T-helper 17 cell (primary cell): ENCODE measurements around the gene TIMM44. TPM values are rescaled to one million over a fixed set of nuclear protein-coding genes. Genes with fewer than 3 reads are reported as not detected.

Experiments used
- ATAC-seq: fragments of 150-1000 bp; cut with Tn5 transposase; 2 replicates; pipeline ENCODE4 v1.10.0; 2021; ENCODE audit warnings: mild to moderate bottlenecking, moderate library complexity
- DNase-seq, 3 donors: peaks; one replicate each; pipeline versions ENCODE4 v3.0.0 to v3.0.0-alpha.2; 2020 to 2021
- H3K9me3 ChIP-seq: one replicate; pipeline ENCODE4 v1.7.0; 2013; ENCODE audit warnings: low read length, mild to moderate bottlenecking; ENCODE audit not compliant: control insufficient read depth, poor library complexity, severe bottlenecking
- H3K27ac Mint-ChIP-seq: one replicate; pipeline ENCODE4 v1.8.0; 2022; ENCODE audit warnings: mild to moderate bottlenecking, moderate library complexity, mixed read lengths
- H3K27me3 Mint-ChIP-seq: one replicate; pipeline ENCODE4 v1.8.0; 2022; ENCODE audit warnings: mixed read lengths
- H3K36me3 Mint-ChIP-seq: one replicate; pipeline ENCODE4 v1.8.0; 2022; ENCODE audit warnings: low read depth, mixed read lengths
- H3K4me1 Mint-ChIP-seq: one replicate; pipeline ENCODE4 v1.8.0; 2022; ENCODE audit warnings: mild to moderate bottlenecking, mixed read lengths
- H3K4me3 Mint-ChIP-seq: one replicate; pipeline ENCODE4 v1.8.0; 2022; ENCODE audit warnings: mild to moderate bottlenecking, moderate library complexity, mixed read lengths
- total RNA-seq, 4 donors: library from RNA in 2 of 4; stranded (reverse) in 2 of 4; gene quantifications; one replicate each; pipeline ENCODE4 v1.2.3 and lab custom pipeline; 2022 to 2026

Gene TIMM44
- total RNA-seq, 2 donors from 2014 or later, result 89.5 to 93.1 TPM

DNA sequence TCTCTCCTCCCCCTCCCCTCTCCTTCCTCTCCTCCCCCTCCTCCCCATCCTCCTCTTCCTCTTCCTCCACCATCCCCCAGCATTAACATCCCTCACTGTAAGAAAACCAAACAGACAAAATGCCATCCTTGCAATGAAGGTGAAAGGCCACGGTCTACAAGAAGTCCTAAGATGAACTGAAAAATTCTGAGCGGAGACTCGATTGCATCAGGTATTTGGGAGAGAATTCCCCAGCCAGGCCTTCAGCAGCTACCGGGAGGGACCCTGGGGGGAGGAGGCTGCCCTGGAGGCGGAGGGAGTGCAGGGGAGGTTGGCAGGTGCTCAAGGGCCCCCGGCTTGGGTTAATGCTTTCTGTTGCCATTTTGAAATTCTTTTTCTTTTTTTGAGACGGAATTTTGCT is 10.1 kb upstream of the TIMM44 start:
- H3K27ac Mint-ChIP-seq, result no peak overlapping the region
- no peak overlapping the region for H3K4me3 Mint-ChIP-seq
- no peaks in the 10 kb centered on the region for H3K9me3 ChIP-seq
- H3K4me1 Mint-ChIP-seq, result peaks cover 6% of the 10 kb centered on the region
- H3K36me3 Mint-ChIP-seq, result no peaks in the 10 kb centered on the region
- H3K27me3 Mint-ChIP-seq, result no peaks in the 10 kb centered on the region
- DNase-seq (no peak), ATAC-seq (no peak)

DNA sequence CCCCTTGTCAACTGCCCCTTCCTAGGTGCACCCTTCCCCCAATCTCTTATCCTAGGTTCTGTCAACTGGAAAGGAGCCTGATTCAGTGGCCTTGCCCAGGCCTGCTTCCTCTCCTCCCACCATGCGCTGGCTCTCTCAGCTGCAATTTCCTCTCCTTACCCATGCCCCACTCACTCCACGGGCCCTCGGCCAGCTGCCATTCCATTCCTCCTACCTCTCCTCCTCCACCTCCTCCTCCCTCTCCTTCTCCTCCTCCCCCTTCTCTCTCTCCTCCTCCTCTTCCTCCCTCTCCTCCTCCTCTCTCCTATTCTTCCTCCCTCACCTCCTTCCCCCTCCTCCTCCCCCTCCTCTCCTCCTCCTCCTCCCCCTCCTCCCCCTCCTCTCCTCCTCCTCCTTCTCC is 9.6 kb upstream of the TIMM44 start:
- no peak for DNase-seq
- no peak overlapping the region for H3K27ac Mint-ChIP-seq
- no peaks in the 10 kb centered on the region for H3K27me3 Mint-ChIP-seq
- peaks cover 6% of the 10 kb centered on the region for H3K4me1 Mint-ChIP-seq
- no peaks in the 10 kb centered on the region for H3K9me3 ChIP-seq
- ATAC-seq, result no peak
- no peak overlapping the region for H3K4me3 Mint-ChIP-seq
- H3K36me3 Mint-ChIP-seq, result no peaks in the 10 kb centered on the region

GRCh38 chr19:7947939-7948338 is 4.5 kb upstream of the TIMM44 start:
- H3K27me3 Mint-ChIP-seq, result no peaks in the 10 kb centered on the region
- no peaks in the 10 kb centered on the region for H3K36me3 Mint-ChIP-seq
- DNase-seq (no peak), ATAC-seq (no peak)
- no peak overlapping the region for H3K27ac Mint-ChIP-seq
- peaks cover 15% of the 10 kb centered on the region for H3K4me1 Mint-ChIP-seq
- no peak overlapping the region for H3K4me3 Mint-ChIP-seq
- H3K9me3 ChIP-seq, result no peaks in the 10 kb centered on the region

GRCh38 chr19:7944177-7944761 is 803 bp upstream of the TIMM44 start:
- no peaks in the 10 kb centered on the region for H3K9me3 ChIP-seq
- ATAC-seq, result peak; percentile 45
- no peaks in the 10 kb centered on the region for H3K27me3 Mint-ChIP-seq
- peaks cover 21% of the 10 kb centered on the region for H3K4me1 Mint-ChIP-seq
- peak overlapping the region; percentile 94 for H3K4me3 Mint-ChIP-seq
- no peaks in the 10 kb centered on the region for H3K36me3 Mint-ChIP-seq
- peak; percentile 71 to 84 (median 74) for DNase-seq
- H3K27ac Mint-ChIP-seq, result peak overlapping the region; percentile 95

DNA sequence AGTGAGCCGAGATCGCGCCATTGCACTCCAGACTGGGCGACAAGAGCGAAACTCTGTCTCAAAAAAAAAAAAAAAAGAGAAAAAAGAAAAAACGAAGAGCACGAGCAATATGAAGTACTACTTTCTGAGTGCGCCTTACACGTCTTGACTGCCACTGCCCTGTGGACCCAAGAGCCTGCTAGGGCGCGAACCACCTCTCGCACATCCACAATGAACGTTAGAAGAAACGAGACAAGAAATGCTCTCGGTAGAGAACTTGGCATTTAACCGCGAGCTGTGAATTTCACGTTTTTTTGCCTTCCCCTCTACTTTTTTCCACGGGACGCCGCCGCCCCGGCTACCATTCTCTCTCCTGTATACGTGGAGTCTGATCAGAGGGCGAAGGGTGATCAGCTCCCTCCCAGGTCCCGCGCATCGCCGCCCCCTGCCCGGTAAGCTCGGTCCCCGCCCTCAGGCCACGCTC is 454 bp downstream of the TIMM44 start:
- Mint-ChIP-seq H3K4me1 (peaks cover 24% of the 10 kb centered on the region), H3K27me3 (no peaks in the 10 kb centered on the region), H3K4me3 (peak overlapping the region; percentile 94), H3K27ac (peak overlapping the region; percentile 95), H3K36me3 (no peaks in the 10 kb centered on the region)
- DNase-seq (no peak), ATAC-seq (peak; percentile 3)
- no peaks in the 10 kb centered on the region for H3K9me3 ChIP-seq

GRCh38 chr19:7941895-7942596 is 1.4 kb downstream of the TIMM44 start:
- Mint-ChIP-seq H3K27me3 (no peaks in the 10 kb centered on the region), H3K4me1 (peaks cover 26% of the 10 kb centered on the region), H3K27ac (no peak overlapping the region), H3K4me3 (no peak overlapping the region), H3K36me3 (no peaks in the 10 kb centered on the region)
- no peak for ATAC-seq
- H3K9me3 ChIP-seq, result no peaks in the 10 kb centered on the region
- DNase-seq, result no peak

- Mint-ChIP-seq H3K4me1 (peaks cover 26% of the 10 kb centered on the region), H3K4me3 (no peak overlapping the region), H3K27me3 (no peaks in the 10 kb centered on the region), H3K27ac (no peak overlapping the region), H3K36me3 (no peaks in the 10 kb centered on the region)
- ATAC-seq, result no peak
- DNase-seq, result no peak
- no peaks in the 10 kb centered on the region for H3K9me3 ChIP-seq
Observed at GRCh38 chr19:7940841-7941240, 2.6 kb downstream of the TIMM44 start.

DNA sequence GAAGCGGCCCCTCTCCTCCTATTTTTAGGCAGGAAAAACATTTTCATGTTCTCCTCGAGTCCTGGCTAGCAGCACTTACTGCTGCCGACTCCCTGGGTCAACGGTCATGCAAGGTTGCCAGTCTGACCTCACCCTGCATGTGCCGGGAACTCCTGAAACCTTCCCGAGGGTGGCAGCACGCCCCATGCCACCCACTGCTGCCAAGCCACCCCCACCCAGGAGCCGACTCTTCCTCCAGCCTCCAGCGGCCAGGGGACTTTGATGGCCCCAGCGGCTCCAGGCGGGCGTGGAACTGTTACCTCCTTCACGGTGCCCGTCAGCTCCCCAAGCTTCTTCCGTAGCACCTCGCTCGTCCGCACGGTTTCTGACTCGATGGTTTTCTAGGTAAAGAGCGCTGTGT is 8.7 kb downstream of the TIMM44 start:
- no peaks in the 10 kb centered on the region for H3K36me3 Mint-ChIP-seq
- no peaks in the 10 kb centered on the region for H3K9me3 ChIP-seq
- H3K27me3 Mint-ChIP-seq, result no peaks in the 10 kb centered on the region
- H3K4me3 Mint-ChIP-seq, result no peak overlapping the region
- DNase-seq (no peak), ATAC-seq (no peak)
- peaks cover 5% of the 10 kb centered on the region for H3K4me1 Mint-ChIP-seq
- H3K27ac Mint-ChIP-seq, result no peak overlapping the region

GRCh38 chr19:7933828-7934725 is 9.4 kb downstream of the TIMM44 start:
- Mint-ChIP-seq H3K36me3 (no peaks in the 10 kb centered on the region), H3K27ac (no peak overlapping the region)
- DNase-seq, result no peak

DNA sequence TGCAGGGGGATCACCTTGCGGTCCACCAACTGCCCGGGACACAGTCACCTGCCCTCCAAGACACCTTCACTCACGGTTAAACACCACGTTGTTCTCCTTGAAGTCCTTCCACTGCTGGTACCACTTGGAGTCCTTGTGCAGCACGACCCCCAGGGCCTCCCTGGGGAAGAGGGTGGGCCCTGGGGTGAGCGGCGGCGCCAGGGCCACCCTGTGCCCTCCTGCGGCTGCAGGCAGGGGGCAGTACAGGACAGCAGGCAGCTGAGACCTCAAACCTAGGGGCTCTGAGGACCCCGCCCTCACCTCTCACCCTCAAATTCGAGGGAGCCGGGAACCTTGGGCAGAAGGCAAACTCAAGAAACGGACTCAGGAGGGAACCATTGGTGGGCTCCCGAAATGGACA is 10.1 kb downstream of the TIMM44 start:
- no peak overlapping the region for H3K27ac Mint-ChIP-seq
- no peaks in the 10 kb centered on the region for H3K9me3 ChIP-seq
- H3K4me3 Mint-ChIP-seq, result no peak overlapping the region
- peaks cover 7% of the 10 kb centered on the region for H3K4me1 Mint-ChIP-seq
- DNase-seq (no peak), ATAC-seq (no peak)
- no peaks in the 10 kb centered on the region for H3K27me3 Mint-ChIP-seq
- no peaks in the 10 kb centered on the region for H3K36me3 Mint-ChIP-seq

More at GRCh38 chr19:7933828-7934725, 9.4 kb downstream of the TIMM44 start:
- Mint-ChIP-seq H3K4me1 (peaks cover 7% of the 10 kb centered on the region), H3K27me3 (no peaks in the 10 kb centered on the region), H3K4me3 (no peak overlapping the region)
- no peak for ATAC-seq
- H3K9me3 ChIP-seq, result no peaks in the 10 kb centered on the region

- H3K9me3 ChIP-seq, result no peaks in the 10 kb centered on the region
- Mint-ChIP-seq H3K4me1 (peaks cover 10% of the 10 kb centered on the region), H3K27me3 (no peaks in the 10 kb centered on the region), H3K36me3 (no peaks in the 10 kb centered on the region), H3K4me3 (no peak overlapping the region), H3K27ac (no peak overlapping the region)
- no peak for DNase-seq
- ATAC-seq, result no peak
Observed at GRCh38 chr19:7932930-7933300, 10.6 kb downstream of the TIMM44 start.

GRCh38 chr19:7932276-7932929 is 11.1 kb downstream of the TIMM44 start:
- H3K27me3 Mint-ChIP-seq, result no peaks in the 10 kb centered on the region
- no peak for DNase-seq
- H3K4me1 Mint-ChIP-seq, result peaks cover 8% of the 10 kb centered on the region
- no peak for ATAC-seq
- no peak overlapping the region for H3K4me3 Mint-ChIP-seq
- no peak overlapping the region for H3K27ac Mint-ChIP-seq
- no peaks in the 10 kb centered on the region for H3K9me3 ChIP-seq
- H3K36me3 Mint-ChIP-seq, result no peaks in the 10 kb centered on the region
